ENCODE measurements around the gene SEC14L2.

- TF ChIP-seq, protein P1, sequence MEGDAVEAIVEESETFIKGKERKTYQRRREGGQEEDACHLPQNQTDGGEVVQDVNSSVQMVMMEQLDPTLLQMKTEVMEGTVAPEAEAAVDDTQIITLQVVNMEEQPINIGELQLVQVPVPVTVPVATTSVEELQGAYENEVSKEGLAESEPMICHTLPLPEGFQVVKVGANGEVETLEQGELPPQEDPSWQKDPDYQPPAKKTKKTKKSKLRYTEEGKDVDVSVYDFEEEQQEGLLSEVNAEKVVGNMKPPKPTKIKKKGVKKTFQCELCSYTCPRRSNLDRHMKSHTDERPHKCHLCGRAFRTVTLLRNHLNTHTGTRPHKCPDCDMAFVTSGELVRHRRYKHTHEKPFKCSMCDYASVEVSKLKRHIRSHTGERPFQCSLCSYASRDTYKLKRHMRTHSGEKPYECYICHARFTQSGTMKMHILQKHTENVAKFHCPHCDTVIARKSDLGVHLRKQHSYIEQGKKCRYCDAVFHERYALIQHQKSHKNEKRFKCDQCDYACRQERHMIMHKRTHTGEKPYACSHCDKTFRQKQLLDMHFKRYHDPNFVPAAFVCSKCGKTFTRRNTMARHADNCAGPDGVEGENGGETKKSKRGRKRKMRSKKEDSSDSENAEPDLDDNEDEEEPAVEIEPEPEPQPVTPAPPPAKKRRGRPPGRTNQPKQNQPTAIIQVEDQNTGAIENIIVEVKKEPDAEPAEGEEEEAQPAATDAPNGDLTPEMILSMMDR (IDR thresholded peaks at IDR 0.05; ENCODE audit: low read length), result no peak
- TF ChIP-seq EZH2 (IDR thresholded peaks at IDR 0.05; ENCODE audit: borderline replicate concordance, low read length), result no peak
Measured at GRCh38 chr22:30471616-30472318, 74.9 kb downstream of the SEC14L2 start, which contains the start of gene SEC14L3.
